Endodermal cell (in vitro differentiated cells): ENCODE measurements around the gene LIPG. TPM values are rescaled to one million over a fixed set of nuclear protein-coding genes. Genes with fewer than 3 reads are reported as not detected.
"Not testable (repeated sequence)": the region's sequence is repeated elsewhere in the genome, so short reads cannot be mapped to it uniquely, and the experiment has no call there.

Experiments used
- DNase-seq: peaks from one replicate; pipeline ENCODE4 v3.0.0-alpha.2; 2017
- H3K27ac ChIP-seq: 2 replicates; pipeline ENCODE4 v1.5.1; 2013; ENCODE audit warnings: mild to moderate bottlenecking, low read depth, low read length, moderate library complexity
- H3K27me3 ChIP-seq: 2 replicates; pipeline ENCODE4 v1.6.1; 2013; ENCODE audit warnings: mild to moderate bottlenecking, low read length, moderate library complexity; ENCODE audit not compliant: insufficient read depth, control insufficient read depth, poor library complexity, severe bottlenecking
- H3K36me3 ChIP-seq: 2 replicates; pipeline ENCODE4 v1.7.0; 2013; ENCODE audit warnings: mild to moderate bottlenecking, low read length, moderate library complexity; ENCODE audit not compliant: control insufficient read depth, insufficient read depth
- H3K4me1 ChIP-seq: one replicate; pipeline ENCODE4 v1.7.0; 2013; ENCODE audit warnings: low read length; ENCODE audit not compliant: control insufficient read depth, insufficient read depth
- H3K4me3 ChIP-seq: 2 replicates; pipeline ENCODE4 v1.5.1; 2013; ENCODE audit warnings: mild to moderate bottlenecking, low read length, moderate library complexity
- H3K9ac ChIP-seq: 2 replicates; pipeline ENCODE4 v1.6.1; 2013; ENCODE audit warnings: mild to moderate bottlenecking, low read length, moderate library complexity; ENCODE audit not compliant: poor library complexity, severe bottlenecking; ENCODE audit errors: extremely low read depth
- H3K9me3 ChIP-seq: 2 replicates; pipeline ENCODE4 v1.6.1; 2013; ENCODE audit warnings: mild to moderate bottlenecking, low read length, moderate library complexity; ENCODE audit not compliant: control insufficient read depth
- H3K27ac Mint-ChIP-seq: 2 replicates; pipeline ENCODE4 v1.8.0; 2020; ENCODE audit warnings: mixed read lengths
- H3K27me3 Mint-ChIP-seq: 2 replicates; pipeline ENCODE4 v1.8.0; 2021; ENCODE audit warnings: mild to moderate bottlenecking, mixed read lengths; ENCODE audit not compliant: insufficient read depth
- H3K36me3 Mint-ChIP-seq: 2 replicates; pipeline ENCODE4 v1.8.0; 2020; ENCODE audit warnings: low read depth, mixed read lengths
- H3K4me1 Mint-ChIP-seq: 2 replicates; pipeline ENCODE4 v1.8.0; 2020; ENCODE audit warnings: mixed read lengths
- H3K4me3 Mint-ChIP-seq: 2 replicates; pipeline ENCODE4 v1.8.0; 2020; ENCODE audit warnings: mild to moderate bottlenecking, moderate library complexity, mixed read lengths
- H3K9me3 Mint-ChIP-seq: 2 replicates; pipeline ENCODE4 v1.8.0; 2020; ENCODE audit warnings: mild to moderate bottlenecking, mixed read lengths
- CTCF ChIP-seq: fragments of 200-600 bp; sonication (generic); conservative IDR thresholded peaks from 2 replicates; pipeline ENCODE4 v1.5.0; 2021; ENCODE audit warnings: antibody characterized with exemption, mild to moderate bottlenecking
- WGBS, 2 experiments: methylation state at CpG; one replicate each; pipeline versions ENCODE4 v1.1.5 to v1.1.7; 2013; ENCODE audit warnings: missing lambda C conversion rate in 2 of 2, mixed read lengths in 1 of 2; ENCODE audit not compliant: insufficient coverage in 1 of 2, insufficient read length in 1 of 2; 5-methylcytosine and 5-hydroxymethylcytosine counted together
- total RNA-seq, 2 donors: library from RNA; stranded (reverse); fragmentation: NEBNext Ultra II Directional in 1 of 2; extraction: Animal tissue kit (Norgen Biotek cat#: 25700) in 1 of 2; gene quantifications; 2 replicates in 1 of 2; 3 replicates in 1 of 2; pipeline ENCODE4 v1.2.1, GENCODE V29; 2021

LIPG gene
- total RNA-seq, 2 donors from 2014 or later, result 4.0 to 5.0 TPM

GRCh38 chr18:49555641-49556040 is 6.2 kb upstream of the LIPG start:
- H3K36me3 ChIP-seq, result no peaks in the 10 kb centered on the region

GRCh38 chr18:49558356-49558755 is 3.5 kb upstream of the LIPG start:
- DNase-seq, result peak; percentile 7
- Histone ChIP-seq H3K9me3 (peaks cover 10% of the 10 kb centered on the region), H3K9ac (no peak overlapping the region), H3K4me3 (no peak overlapping the region), H3K27ac (no peak overlapping the region), H3K36me3 (no peaks in the 10 kb centered on the region), H3K4me1 (peaks cover 7% of the 10 kb centered on the region), H3K27me3 (peaks cover 33% of the 10 kb centered on the region)
- Mint-ChIP-seq H3K4me3 (no peak overlapping the region), H3K4me1 (peaks cover 21% of the 10 kb centered on the region), H3K27ac (no peak overlapping the region), H3K36me3 (no peaks in the 10 kb centered on the region), H3K9me3 (peaks cover 17% of the 10 kb centered on the region), H3K27me3 (peaks cover 44% of the 10 kb centered on the region)
- 90 to 96% methylated on average over 2 of the region's 3 CpGs for WGBS, 2 experiments
- TF ChIP-seq CTCF, result no peak

More at GRCh38 chr18:49555641-49556040, 6.2 kb upstream of the LIPG start:
- Histone ChIP-seq H3K4me1 (no peaks in the 10 kb centered on the region), H3K27ac (no peak overlapping the region), H3K9me3 (peaks cover 28% of the 10 kb centered on the region), H3K4me3 (no peak overlapping the region), H3K27me3 (peaks cover 9% of the 10 kb centered on the region), H3K9ac (no peak overlapping the region)
- TF ChIP-seq CTCF, result no peak
- H3K9me3 Mint-ChIP-seq, result peaks cover 43% of the 10 kb centered on the region
- H3K4me1 Mint-ChIP-seq, result no peaks in the 10 kb centered on the region
- H3K4me3 Mint-ChIP-seq, result no peak overlapping the region
- no peaks in the 10 kb centered on the region for H3K36me3 Mint-ChIP-seq
- H3K27ac Mint-ChIP-seq, result no peak overlapping the region
- DNase-seq, result peak; percentile 23
- H3K27me3 Mint-ChIP-seq, result peaks cover 17% of the 10 kb centered on the region
- 93 to 95% methylated on average over 4 of the region's 4 CpGs for whole genome bisulfite sequencing, 2 experiments

GRCh38 chr18:49559326-49559931 is 2.4 kb upstream of the LIPG start:
- not testable (repeated sequence) for H3K4me3 ChIP-seq, H3K9me3 ChIP-seq, H3K36me3 ChIP-seq, H3K27ac ChIP-seq, H3K9ac ChIP-seq, H3K27ac Mint-ChIP-seq, H3K4me3 Mint-ChIP-seq, H3K4me1 ChIP-seq, H3K36me3 Mint-ChIP-seq, DNase-seq, H3K9me3 Mint-ChIP-seq
- peaks cover 23% of the 10 kb centered on the region for H3K4me1 Mint-ChIP-seq
- TF ChIP-seq CTCF, result peak; percentile 69
- 86 to 95% methylated on average over 8 to 16 of the region's 16 CpGs for WGBS, 2 experiments
- peaks cover 54% of the 10 kb centered on the region for H3K27me3 Mint-ChIP-seq
- peaks cover 44% of the 10 kb centered on the region for H3K27me3 ChIP-seq
